GM15510 (cell line): ENCODE results near the gene AACS.

Source experiments
- POLR2A ChIP-seq: IDR thresholded peaks from 3 replicates; pipeline ENCODE4 v1.6.1; 2011; ENCODE audit warnings: borderline replicate concordance; ENCODE audit not compliant: insufficient read length; ENCODE audit errors: extremely low read depth

Gene AACS

DNA sequence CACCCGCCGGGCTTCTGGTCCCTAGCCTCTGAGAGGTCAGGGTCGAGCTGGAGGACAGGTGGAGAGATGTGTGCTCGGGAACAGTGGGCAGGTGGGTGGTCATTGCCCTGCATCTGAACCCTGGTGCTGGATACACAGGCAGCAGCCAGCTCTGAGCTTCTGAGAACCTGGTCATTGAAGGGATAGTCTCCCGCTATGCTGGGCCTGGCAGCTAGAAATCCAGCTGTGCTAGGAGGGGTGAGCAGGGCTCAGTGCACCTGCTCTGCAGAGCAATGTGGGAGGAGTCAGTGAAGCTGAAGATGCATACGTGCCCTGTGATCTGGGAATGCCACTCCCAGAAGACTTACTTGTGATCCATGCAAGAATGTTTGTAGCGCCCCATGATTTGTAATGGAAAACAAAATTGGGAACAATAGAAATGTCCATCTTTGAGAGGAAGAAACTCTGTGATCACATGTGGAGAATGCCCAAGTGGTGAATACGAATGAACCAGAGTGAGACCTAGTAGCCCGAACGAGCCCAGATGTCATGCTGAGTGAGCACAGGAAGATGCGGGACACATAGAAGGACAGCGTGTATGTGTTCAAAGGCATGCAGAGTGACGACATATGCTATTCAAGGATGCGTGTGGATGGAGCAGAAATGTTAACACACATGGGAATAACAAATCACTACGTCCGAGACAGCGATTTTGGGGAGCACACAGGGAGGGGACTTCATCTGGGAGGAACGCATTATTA, 63.4 kb downstream of the AACS start:
- TF ChIP-seq POLR2A: no peak

- TF ChIP-seq POLR2A: no peak
Observed at GRCh38 chr12:125129179-125129571, 63.9 kb downstream of the AACS start.

GRCh38 chr12:125129591-125130255, 64.5 kb downstream of the AACS start:
- TF ChIP-seq POLR2A: no peak

- no peak for TF ChIP-seq POLR2A
Observed at GRCh38 chr12:125131958-125132357, 66.7 kb downstream of the AACS start.

GRCh38 chr12:125132698-125133400, 67.6 kb downstream of the AACS start:
- no peak for TF ChIP-seq POLR2A

DNA sequence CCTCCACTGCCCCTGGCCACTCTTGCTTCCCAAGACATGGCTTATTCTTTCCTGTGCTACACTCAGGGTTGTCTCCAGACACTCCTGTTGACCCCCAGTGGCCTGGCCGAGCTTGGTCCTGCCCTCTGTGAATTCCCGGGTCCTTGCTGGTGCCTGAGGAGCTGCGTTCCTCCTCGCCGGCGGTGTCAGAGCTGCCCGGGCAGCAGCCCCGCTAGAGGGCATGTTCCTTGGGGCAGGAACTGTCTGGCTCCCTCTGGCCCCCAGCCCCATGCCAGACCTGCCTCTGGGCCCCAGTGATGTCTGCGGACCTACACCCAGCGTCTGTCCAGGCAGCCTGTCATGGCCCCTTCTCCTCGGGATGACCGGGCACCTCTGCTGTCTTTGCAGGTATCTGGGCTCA, 68.4 kb downstream of the AACS start:
- TF ChIP-seq POLR2A: no peak

DNA sequence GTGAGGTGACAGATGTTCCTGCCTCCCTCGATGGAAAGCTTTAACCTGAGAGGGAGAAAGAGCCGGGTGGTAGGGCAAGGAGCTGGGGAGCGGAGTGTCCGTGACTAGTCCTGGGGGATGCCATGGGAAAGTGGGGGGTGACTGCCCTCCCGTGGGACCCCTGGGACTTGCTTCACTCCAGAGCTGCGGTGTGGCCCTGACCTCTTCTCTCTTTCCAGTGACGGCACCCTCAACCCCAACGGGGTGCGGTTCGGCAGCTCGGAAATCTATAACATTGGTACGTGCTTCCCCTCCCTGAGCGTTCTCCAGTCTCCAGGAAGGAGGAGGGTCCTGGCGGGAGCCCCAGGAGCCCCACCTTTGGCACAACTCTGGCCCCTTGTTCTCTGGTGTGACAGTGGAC, 69.3 kb downstream of the AACS start:
- TF ChIP-seq POLR2A: no peak

GRCh38 chr12:125135906-125136305, 70.7 kb downstream of the AACS start:
- TF ChIP-seq POLR2A: no peak

GRCh38 chr12:125136702-125137101, 71.5 kb downstream of the AACS start:
- no peak for TF ChIP-seq POLR2A

GRCh38 chr12:125137766-125138344, 72.6 kb downstream of the AACS start:
- no peak for TF ChIP-seq POLR2A

DNA sequence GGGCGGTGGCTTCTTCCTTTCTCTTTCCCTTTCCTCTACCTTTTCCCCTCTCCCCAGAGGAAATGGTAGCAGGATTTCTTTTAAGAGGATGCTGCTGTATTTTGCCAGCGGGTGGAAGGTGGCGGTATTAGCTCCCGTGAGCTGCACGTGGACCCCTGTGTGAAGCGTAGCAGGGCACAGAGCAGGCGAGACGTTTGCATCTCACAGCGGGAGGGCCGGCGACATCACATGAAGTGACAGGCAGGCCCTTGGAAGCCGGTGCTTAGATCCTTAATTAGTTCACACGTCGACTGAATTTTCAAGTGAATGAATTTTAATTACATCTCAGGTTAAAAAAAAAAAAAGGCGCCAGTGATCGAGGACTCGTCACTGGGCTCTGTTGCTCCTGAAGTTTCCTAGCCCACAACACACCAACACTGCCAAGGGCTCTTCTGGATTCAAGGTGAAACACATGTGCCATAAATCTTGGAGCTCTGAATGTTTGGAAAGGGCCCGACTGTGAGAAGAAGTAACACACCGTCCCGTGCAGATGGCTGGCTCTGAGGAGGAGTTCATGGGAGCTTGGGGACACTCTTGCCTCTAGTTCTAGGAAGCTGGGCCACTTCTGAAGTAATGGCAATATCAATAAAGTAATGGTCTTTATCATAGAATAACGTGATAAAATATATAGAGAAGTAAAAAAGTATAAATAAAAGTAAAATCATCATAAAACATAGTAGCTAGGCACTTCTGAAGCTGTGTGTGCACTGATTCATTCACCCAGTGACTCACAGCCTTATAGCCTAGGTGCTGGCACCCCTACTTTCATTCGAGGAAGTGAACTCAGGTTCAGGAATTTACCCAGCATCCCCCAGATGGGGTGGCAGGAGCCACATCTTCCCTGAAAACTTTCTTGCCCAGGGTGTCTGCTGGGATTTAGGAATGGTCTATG, 75.3 kb downstream of the AACS start:
- TF ChIP-seq POLR2A: no peak

DNA sequence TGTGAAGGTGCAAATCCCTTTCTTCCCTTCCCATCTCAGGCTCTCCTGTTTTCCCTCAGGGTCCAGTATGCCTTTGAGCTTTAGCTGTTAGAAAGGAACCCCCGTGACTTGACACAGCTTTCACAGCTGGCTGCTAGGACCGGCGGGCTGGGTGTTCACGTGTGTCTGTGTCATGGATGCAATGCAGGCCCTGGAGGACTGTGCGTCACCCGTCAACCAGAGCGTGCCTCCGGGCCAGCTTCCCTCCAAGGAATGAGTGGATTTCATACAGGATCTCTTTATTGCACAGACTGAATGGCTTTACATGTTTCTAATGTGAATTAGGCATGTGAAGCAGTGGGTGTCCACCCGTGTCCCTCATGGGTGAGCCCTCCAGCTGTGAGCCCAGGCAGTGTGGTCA, 77.4 kb downstream of the AACS start:
- TF ChIP-seq POLR2A: no peak

DNA sequence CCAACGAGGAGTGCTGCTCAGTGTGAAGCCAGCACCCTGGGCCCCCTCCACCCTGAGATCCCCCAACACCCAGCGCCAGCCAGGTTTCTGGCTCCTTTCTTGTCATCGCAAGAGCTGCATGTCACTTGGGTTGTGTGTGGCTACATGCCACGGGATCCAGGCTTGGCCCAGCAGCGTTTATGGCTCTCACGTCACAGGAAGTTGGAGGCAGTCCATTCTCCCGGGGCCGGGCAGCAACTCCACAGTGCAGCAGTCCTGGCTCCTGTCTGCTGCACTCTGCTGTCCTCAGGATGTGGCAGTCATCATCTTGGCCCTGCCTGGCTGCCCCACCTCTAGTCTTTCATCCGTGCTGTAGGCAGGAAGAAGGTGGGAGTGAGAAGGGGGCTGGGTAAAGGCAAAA, 78.3 kb downstream of the AACS start:
- no peak for TF ChIP-seq POLR2A

DNA sequence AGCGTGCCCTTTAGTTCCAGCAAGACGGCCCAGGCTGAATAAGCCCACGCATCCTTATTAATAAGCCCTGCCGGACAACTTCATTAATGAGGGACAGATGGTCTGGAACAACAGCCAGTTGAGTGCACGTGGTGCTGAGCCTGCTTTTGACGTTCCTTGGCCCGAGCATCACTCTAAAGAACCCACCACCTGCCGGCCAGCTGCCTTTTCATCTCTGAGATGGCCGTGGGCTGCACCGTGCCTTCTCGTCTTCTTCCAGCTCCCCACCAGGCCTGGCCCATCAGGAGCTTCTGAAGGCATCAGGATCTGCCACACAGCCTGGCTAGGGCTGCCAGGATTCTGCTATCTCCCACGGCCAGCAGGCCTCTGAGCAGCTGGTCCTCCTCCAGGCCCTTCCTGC, 80.0 kb downstream of the AACS start:
- TF ChIP-seq POLR2A: no peak
